ENCODE data around the gene SH3RF1. TPM values are rescaled to one million over a fixed set of nuclear protein-coding genes. Genes with fewer than 3 reads are reported as not detected.
A peak's percentile ranks its signal among the peaks of the same experiment; 100 is the strongest.
"Not testable (repeated sequence)": the region's sequence is repeated elsewhere in the genome, so short reads cannot be mapped to it uniquely, and the experiment has no call there.

The SH3RF1 gene
- total RNA-seq, 1 donor from 2014 or later: 21.8 TPM

- no peak for DNase-seq
Observed at GRCh38 chr4:169225812-169226211, 44.9 kb downstream of the SH3RF1 start.

GRCh38 chr4:169225058-169225751 lies 45.6 kb downstream of the SH3RF1 start:
- no peak for DNase-seq

GRCh38 chr4:169222761-169223160 lies 48.0 kb downstream of the SH3RF1 start:
- DNase-seq: no peak

DNA sequence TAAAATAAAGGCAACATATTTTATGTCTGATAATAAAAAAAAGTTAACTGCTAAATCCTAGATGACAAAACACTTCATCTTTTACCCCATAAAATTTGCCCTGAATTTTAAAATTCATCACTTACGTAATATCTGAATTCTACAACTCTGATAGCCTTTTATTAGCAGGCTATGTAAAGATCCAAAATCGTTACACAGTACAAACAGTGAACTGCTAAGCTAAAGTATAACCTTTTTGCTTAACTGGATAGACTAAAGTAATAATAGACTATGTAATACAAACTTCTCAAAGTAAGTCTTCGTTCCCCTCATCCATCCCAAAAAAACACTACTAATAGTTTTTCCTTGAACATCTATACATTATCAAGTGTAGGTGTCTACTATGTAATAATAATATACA lies 49.1 kb downstream of the SH3RF1 start:
- no peak for DNase-seq

GRCh38 chr4:169220854-169221411 lies 49.8 kb downstream of the SH3RF1 start:
- DNase-seq: no peak

GRCh38 chr4:169220447-169220846 lies 50.3 kb downstream of the SH3RF1 start:
- DNase-seq: no peak

- DNase-seq: peak; percentile 84
Observed at GRCh38 chr4:169219440-169219839, 51.3 kb downstream of the SH3RF1 start.

- no peak for DNase-seq
Observed at GRCh38 chr4:169215656-169216055, 55.1 kb downstream of the SH3RF1 start.

- no peak for DNase-seq
Observed at GRCh38 chr4:169212981-169213380, 57.8 kb downstream of the SH3RF1 start.

DNA sequence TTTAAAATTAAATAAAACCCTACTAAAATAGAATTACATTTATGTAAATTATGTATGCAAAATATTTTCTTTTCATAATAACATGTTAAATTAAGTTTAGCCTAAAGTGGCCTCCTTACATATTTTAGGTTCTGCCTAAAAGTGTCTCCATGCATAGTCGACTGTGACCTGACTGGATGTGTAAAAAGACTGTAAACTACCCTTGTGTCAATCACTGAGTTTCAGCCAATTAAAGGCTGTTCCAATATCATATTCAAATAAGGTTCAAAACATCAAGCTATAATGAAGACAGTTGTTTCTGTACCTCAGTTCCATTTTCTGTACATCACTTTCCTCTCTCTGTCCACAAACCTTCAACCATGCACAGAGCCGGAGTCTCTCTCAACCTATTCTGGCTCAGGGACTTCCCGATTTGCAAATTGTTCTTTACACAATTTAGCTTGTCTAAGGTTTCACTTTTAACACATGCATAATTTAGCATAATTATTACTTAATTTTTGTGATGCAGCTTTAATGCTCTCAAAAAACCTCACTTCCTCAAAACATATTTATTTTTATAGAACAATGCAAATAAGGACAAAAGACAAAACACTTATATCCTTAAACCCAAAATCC lies 60.1 kb downstream of the SH3RF1 start:
- no peak for DNase-seq

- no peak for DNase-seq
Observed at GRCh38 chr4:169209388-169209883, 61.3 kb downstream of the SH3RF1 start.

DNA sequence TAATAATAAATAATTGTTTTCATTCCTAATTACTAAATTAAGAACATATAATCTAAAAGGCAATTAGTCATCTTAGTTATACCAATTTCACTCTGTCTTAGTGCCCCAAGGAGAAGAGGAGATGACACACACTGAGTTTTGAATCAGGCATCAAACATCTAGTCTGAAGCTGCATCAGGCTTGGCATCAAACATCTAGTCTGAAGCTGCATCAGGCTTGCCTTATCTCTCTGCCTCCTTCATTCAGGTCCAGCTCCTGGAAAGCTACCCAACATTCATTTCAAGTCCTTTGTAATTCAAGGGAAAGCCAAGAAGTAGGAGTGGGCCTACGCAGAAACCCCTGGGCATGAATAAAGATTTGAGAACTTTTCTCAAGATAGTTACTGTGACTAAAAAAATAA lies 62.2 kb downstream of the SH3RF1 start:
- no peak for DNase-seq

DNA sequence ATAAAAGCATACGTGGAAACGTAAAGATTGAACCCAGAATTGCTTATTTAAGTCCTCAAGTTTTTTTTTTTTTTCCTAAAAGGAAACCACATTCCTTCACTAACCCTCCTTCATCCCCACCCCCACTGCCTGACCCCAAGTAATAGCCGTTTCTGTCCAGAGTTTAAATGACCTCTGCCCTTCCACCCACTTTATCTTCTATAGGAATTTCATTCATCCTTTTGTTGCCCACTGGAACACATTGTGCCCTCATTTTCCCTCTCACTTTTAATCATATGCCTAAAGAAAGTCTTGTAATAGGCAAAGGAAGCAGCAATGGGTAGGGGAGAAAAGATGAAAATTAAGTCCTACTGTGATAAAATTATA lies 62.7 kb downstream of the SH3RF1 start:
- no peak for DNase-seq

GRCh38 chr4:169207436-169208089 lies 63.2 kb downstream of the SH3RF1 start:
- no peak for DNase-seq

- no peak for DNase-seq
Observed at GRCh38 chr4:169205744-169206080, 65.0 kb downstream of the SH3RF1 start.

DNA sequence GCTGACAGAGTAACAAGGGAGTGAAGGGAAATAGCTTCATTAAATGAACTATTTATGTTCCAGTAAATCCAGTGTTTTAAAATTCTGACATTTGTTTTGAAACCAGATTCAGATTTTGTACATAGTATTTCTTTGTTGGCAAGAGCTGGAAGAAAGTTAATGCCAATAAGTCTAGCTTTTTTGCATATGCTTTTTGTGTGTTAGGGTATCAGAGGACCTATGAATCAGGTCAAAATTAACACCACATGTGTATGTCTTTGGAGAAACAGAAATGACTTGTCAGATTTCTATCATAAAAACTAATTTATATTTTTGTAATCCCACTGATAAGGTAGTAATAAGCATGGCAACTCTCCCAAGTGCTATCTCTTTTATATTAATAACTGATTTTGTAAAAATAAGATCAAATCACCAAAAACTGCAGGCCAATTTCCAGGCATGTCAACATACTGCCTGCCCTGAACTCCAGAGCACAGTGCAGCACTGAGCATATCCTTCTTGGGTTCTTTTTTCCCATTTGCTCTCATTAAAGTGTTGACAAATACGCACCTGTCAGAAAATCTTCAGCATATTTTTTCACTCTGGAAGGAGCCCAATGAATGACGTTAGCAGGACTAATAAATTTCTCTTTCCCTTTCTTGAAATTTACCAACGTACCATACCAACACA lies 65.5 kb downstream of the SH3RF1 start:
- DNase-seq: no peak

GRCh38 chr4:169203891-169204290 lies 66.9 kb downstream of the SH3RF1 start:
- DNase-seq: no peak

DNA sequence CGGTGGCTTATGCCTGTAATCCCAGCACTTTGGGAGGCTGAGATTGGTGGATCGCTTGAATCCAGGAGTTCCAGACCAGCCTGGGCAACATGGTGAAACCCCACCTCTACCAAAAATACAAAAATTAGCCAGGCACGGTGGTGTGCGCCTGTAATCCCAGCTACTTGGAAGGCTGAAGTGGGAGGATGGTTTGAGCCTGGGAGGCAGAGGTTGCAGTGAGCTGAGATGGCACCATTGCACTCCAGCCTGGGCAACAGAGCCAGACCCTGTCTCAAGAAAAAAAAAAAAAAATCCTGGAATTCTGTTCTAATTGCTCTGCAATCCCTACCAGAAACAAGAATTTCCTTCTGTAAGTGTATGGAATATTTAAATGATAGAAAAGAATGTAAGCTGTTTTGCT lies 67.5 kb downstream of the SH3RF1 start:
- not testable (repeated sequence) for DNase-seq

DNA sequence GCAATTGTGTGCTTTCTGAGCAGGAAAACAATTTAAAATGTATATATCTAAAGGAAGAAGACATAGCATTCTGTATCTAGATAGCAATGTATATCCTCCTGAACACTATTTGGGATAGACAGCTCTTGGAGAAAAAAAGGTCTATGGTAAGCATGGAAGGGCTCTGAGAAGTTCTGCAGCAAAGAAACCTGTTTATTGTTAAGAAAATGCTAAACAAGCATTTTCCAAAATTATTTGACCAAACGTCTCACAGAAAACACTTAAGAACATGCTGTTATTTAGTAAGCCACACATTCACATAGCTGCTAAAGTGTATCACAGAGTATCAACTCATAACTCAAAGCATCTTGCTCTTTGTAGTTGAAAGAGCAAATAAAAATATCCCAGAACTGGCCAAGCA lies 67.9 kb downstream of the SH3RF1 start:
- DNase-seq: no peak

DNA sequence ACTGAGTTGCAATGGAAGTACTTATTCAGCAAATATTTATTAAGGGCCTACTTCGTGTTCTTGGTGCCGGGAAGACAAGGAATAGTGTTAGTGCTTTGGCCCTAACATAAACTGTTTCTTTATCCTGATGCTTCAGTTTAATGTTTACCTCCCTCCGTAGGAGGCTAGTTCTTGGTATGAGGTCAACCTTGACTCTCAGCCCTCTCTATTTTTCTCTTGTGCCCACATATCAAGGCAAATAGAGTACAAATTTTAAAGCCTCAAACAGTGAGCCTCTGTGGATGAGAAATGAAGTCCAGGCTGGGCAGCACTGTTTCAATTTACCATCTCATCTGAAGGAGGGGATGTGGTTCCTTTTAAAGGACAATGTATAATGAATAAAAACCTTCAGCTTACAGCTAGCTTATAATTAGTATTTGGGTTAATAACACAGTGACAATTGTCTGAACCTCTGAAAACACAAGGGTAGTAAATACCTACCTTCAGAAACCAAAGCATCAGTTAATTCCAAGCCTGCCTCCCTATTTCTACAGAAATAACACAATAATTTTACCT lies 68.5 kb downstream of the SH3RF1 start:
- no peak for DNase-seq

DNA sequence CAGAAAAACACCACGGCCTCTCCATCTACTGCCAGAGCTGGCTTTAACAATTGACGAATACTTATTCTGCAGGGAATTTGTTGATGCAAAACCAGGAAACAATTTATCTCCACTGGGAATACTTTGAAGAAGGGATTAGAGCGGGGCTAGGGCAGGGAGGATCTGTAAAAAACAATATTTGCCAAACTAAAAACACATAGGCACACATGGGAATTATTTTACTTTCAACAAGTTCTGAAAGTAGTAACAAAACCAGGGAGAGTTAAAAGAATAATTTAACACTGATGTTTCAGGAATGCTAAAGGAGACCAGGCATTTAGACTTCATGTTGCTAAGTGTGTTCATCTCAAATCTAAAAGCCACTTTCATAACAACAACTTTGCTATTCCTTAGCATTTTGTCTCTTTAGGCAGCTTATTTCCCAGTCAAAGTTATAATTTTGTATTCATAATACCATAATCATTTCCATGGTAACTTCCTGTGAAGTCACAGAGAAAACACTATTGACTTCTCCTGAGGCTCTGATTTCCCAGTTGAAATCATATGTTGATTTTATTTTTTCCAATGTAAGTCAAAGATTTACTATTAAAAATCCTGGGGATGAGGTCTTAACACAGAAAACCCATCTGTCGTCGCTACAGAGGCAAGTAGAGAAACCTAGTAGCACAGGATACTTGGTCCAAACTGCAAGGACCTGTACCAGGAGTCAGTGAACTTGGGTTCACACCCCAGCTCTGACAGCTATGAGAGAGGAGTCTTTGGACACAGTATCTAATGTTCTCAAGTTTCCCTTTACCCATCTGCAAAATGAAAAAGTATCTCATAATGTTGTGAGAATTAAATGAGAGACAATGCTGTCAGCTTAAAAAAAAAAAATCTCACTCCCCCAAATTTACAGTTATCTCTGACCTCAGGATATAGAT lies 69.3 kb downstream of the SH3RF1 start:
- peak; percentile 63 for DNase-seq
